Transverse colon (tissue), 3 donors: Measurements from ENCODE around the gene ARID3C.

ENCODE experiments used
- EP300 ChIP-seq: sonication (generic); formaldehyde crosslinking; IDR thresholded peaks from one replicate; pipeline ENCODE4 v1.6.1; 2017; ENCODE audit warnings: antibody characterized with exemption, low read depth
- TF ChIP-seq, protein P1 (sequence below), 5 experiments: fragments of 200-600 bp in 3 of 5; fragments of 450-650 bp in 2 of 5; sonication (generic) in 3 of 5; IDR thresholded peaks; 1 replicate in 2 of 5; 2 replicates in 3 of 5; pipeline ENCODE4 v1.5.1; 2016 to 2017; ENCODE audit warnings: antibody characterized with exemption in 5 of 5, inconsistent platforms in 3 of 5, mild to moderate bottlenecking in 2 of 5, moderate library complexity in 1 of 5

DNA sequence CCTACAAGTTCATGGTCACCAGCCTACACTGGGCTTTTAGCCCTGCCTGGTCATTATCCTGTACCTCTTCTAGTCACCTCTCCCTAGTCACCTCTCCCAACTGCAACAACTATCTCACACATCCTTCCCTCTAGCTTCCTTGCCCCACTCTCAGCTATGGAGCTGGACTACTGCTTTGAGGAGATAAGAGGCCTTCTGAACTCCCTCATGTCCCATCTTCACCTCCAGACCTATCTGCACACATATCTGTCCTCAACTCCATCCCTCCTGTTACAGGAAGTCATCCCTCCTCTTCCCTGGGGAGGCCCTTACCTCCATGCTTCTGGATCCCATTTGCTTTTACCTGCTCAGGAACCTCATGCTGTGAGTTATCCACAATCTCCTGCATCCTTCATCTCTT, 22.7 kb downstream of the ARID3C start:
- TF ChIP-seq, protein P1, sequence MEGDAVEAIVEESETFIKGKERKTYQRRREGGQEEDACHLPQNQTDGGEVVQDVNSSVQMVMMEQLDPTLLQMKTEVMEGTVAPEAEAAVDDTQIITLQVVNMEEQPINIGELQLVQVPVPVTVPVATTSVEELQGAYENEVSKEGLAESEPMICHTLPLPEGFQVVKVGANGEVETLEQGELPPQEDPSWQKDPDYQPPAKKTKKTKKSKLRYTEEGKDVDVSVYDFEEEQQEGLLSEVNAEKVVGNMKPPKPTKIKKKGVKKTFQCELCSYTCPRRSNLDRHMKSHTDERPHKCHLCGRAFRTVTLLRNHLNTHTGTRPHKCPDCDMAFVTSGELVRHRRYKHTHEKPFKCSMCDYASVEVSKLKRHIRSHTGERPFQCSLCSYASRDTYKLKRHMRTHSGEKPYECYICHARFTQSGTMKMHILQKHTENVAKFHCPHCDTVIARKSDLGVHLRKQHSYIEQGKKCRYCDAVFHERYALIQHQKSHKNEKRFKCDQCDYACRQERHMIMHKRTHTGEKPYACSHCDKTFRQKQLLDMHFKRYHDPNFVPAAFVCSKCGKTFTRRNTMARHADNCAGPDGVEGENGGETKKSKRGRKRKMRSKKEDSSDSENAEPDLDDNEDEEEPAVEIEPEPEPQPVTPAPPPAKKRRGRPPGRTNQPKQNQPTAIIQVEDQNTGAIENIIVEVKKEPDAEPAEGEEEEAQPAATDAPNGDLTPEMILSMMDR (IDR thresholded peaks at IDR 0.05) = no peak
- TF ChIP-seq EP300 = no peak
